ENCODE data around the gene CCDC30.
A peak's percentile ranks its signal among the peaks of the same experiment; 100 is the strongest.

CCDC30 gene

DNA sequence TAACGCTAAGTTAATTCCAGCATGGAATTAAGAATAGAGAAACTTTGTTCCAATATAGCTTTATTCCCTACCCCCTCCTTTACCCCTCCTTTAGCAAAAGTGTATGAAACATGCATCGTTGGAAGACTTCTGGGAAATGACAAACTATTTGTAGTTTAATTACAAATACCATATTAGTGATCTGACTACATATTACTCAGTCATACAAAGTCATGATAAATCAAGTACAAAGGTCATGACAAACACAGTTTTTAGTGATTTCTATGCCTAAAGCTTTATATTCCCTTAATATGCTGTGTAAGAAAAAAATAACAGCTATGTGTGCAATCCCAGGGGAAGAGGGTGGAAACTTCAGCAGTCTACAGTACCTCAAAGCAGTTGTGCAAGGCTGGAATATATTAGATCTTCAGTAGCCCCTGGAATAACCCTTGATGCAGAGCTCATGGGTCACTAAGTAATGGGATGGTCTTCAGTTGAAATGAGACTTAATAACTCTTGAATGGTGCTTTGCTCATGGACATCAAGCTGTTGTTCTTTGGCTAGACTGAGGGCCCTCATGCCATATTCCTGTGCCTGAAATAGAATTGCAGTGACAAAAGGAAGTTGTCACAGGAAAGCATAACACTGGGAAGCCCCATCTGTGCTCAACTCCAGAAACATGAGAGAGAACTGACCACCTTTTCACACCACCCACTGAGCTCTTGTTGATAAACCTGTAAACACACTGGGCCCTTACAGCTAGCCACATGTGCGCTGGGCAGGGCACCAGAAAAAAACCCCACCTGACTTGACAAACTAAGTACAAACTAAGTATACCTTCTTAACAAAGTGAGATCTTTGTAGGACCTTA lies 32.6 kb upstream of the CCDC30 start:
- DNase-seq (ENCODE audit: low read depth), result no peak
- TF ChIP-seq, protein P1, sequence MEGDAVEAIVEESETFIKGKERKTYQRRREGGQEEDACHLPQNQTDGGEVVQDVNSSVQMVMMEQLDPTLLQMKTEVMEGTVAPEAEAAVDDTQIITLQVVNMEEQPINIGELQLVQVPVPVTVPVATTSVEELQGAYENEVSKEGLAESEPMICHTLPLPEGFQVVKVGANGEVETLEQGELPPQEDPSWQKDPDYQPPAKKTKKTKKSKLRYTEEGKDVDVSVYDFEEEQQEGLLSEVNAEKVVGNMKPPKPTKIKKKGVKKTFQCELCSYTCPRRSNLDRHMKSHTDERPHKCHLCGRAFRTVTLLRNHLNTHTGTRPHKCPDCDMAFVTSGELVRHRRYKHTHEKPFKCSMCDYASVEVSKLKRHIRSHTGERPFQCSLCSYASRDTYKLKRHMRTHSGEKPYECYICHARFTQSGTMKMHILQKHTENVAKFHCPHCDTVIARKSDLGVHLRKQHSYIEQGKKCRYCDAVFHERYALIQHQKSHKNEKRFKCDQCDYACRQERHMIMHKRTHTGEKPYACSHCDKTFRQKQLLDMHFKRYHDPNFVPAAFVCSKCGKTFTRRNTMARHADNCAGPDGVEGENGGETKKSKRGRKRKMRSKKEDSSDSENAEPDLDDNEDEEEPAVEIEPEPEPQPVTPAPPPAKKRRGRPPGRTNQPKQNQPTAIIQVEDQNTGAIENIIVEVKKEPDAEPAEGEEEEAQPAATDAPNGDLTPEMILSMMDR (IDR thresholded peaks at IDR 0.05; ENCODE audit: low read length, missing control alignments), result no peak
- H3K4me3 ChIP-seq (replicated peaks; ENCODE audit: low read depth, low read length), result no peak overlapping the region

DNA sequence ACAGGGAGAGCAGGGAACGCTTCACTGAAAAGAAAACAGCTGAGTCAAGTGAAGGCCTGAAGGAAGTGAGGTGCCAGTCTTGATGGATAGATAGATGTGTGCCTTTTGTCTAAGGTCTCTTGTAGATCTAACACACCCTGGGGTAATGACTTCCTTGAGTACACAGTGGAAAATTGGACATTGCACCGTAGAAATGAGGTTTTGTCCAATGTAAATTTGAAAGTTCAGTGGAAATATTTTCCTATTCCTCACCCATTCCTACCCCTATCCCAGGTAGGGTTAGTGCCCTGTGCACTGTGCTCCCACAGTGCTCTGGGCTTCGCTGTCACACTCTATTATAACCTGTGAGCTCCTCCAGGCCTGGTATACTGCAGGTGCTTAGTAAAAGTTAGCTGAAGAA lies 31.6 kb upstream of the CCDC30 start:
- no peak for DNase-seq (ENCODE audit: low read depth)
- no peak overlapping the region for H3K4me3 ChIP-seq (replicated peaks; ENCODE audit: low read depth, low read length)
- TF ChIP-seq, protein P1 (IDR thresholded peaks at IDR 0.05; ENCODE audit: low read length, missing control alignments), result no peak

DNA sequence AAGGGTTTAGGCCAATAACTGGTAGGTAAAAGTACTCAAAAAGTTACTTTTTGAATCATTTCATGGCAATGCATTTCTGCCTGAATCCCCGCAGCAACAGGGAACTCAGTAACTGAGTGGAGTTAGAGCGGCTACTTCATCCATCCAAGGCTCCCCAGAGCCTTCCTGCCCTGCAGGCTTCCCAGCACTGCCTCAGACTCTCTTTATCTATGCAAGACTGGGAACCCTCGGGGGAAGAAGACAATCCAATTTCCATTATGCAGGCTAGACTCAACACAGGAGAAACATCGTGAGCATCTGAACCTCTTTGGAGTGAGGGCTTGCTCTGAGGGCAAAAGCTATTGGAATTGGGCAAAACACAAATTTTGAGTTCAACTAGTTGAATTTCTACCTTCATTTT lies 30.4 kb upstream of the CCDC30 start:
- no peak for DNase-seq (ENCODE audit: low read depth)
- no peak overlapping the region for H3K4me3 ChIP-seq (replicated peaks; ENCODE audit: low read depth, low read length)
- TF ChIP-seq, protein P1 (IDR thresholded peaks at IDR 0.05; ENCODE audit: low read length, missing control alignments), result no peak

DNA sequence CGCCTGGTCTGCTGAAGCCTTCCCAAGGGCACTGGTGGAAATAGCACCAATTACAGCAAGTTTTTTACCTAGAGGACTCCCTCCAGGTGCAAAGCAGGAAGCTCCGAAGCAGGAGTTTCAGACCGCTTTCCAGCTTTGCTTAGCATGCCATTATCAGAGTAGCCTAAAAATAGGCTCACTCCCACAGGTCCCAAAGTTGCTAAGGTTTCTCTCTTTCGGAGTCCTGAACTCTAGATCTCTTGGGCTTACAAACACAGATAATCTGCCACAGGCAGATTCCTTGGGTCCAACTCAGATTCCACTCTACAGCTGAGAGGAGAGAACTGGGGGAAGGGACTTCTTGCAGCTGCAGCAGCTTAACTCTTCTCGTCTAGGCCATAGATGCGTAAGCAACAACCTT lies 29.7 kb upstream of the CCDC30 start:
- no peak overlapping the region for H3K4me3 ChIP-seq (replicated peaks; ENCODE audit: low read depth, low read length)
- TF ChIP-seq, protein P1 (IDR thresholded peaks at IDR 0.05; ENCODE audit: low read length, missing control alignments), result no peak

DNA sequence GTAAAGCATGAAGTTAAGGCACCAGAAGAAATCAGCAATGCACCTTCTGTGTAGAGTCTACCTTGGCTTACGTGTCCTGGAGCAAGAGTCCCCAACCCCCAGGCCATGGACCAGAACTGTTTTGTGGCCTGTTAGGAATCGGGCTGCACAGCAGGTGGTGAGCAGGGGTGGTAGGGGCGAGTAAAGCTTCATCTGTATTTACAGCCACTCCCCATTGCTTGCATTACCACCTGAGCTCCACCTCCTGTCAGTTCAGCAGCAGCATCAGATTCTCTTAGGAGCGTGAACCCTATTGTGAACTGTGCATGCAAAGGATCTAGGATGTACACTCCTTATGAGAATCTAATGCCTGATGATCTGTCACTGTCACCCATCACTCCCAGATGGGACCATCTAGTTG lies 28.7 kb upstream of the CCDC30 start:
- no peak overlapping the region for H3K4me3 ChIP-seq (replicated peaks; ENCODE audit: low read depth, low read length)
- TF ChIP-seq, protein P1 (IDR thresholded peaks at IDR 0.05; ENCODE audit: low read length, missing control alignments), result no peak
- no peak for DNase-seq (ENCODE audit: low read depth)

More for the DNA sequence above, 29.7 kb upstream of the CCDC30 start:
- no peak for DNase-seq (ENCODE audit: low read depth)

DNA sequence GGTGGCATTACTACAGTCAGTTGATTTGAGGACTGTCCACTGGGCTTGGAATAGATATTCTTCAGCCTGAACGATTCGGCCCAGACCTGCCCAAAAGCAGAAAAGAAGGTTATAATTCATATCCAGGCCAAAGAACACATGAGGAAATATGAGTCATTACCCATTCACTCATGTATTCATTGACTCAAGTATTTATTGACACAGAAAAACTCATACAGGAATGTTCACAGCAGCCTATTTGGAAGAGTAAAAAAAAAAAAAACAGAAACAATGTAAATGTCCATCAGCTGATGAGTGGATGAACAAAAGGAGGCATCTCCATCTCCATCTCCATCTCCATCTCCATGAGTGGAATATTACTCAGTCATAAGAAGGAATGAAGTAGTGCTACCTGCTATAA lies 23.1 kb upstream of the CCDC30 start:
- no peak overlapping the region for H3K4me3 ChIP-seq (replicated peaks; ENCODE audit: low read depth, low read length)
- peak; percentile 67 for DNase-seq (ENCODE audit: low read depth)
- TF ChIP-seq, protein P1 (IDR thresholded peaks at IDR 0.05; ENCODE audit: low read length, missing control alignments), result no peak

DNA sequence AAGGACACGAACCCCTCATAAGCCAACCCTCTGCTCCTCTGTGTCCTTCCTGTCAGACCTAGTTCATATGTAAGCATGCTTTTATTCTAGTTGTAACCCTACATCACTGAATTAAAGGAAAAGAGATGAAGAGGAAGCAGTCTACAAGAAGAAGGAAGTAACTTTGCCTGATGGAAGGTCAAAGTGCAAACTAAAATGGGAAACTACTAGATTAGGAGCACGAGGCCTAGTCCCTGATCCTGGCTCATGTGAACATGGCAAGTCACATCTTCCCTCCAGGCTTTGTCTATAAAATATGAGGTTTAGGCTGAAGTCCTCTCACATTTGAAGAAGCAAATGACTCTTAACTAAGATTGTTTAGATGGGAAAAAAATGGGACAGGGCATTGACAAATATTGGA lies 20.4 kb upstream of the CCDC30 start:
- TF ChIP-seq, protein P1 (IDR thresholded peaks at IDR 0.05; ENCODE audit: low read length, missing control alignments), result no peak
- no peak for DNase-seq (ENCODE audit: low read depth)
- H3K4me3 ChIP-seq (replicated peaks; ENCODE audit: low read depth, low read length), result no peak overlapping the region

All from fibroblast of pulmonary artery (primary cell).